Fibroblast of the conjunctiva (primary cell): ENCODE measurements around the gene SLC16A14.
A peak's percentile ranks its signal among the peaks of the same experiment; 100 is the strongest.

Source experiments
- DNase-seq: peaks from one replicate; pipeline ENCODE4 v3.0.0-alpha.2; 2010; ENCODE audit warnings: low read depth

SLC16A14 gene

GRCh38 chr2:230042195-230042594 lies 26.5 kb downstream of the SLC16A14 start:
- DNase-seq = no peak

DNA sequence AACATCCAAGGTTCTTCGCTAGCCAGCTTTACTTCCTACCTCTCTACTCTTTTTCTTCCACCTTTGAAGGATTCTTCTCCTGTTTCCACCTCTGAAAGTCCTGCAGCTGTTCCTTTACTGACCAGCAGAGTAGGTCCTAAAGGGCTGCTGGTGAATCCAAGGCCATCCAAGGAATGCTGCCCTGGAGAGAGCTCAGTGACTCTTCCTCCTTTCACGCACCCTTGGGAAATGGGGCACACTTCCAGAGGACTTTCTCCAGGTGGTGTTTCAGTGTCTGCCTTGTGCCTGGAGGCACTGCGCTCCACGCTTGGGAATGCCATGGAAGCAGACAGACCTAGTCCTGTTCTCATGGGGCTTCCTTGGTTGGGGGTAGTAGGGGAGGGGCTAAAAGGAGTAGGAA lies 45.4 kb downstream of the SLC16A14 start:
- DNase-seq = no peak

DNA sequence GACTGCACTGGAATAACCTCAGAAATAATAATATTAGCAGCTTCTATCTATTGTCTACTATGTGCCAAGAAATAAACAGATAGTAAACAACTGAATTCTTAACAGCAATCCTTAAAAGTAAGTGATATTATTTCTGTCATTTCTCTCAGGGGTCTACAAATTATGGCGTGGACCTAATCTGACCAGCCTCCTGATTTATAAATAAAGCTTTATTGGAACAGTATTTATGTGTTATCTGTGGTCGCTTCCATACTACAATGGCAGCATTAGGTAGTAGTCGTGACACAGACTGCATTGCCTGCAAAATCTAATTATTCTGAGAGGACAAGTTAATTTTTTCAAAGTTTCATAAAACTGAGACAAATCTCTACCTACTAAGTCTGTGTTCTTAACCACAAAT lies 49.0 kb downstream of the SLC16A14 start:
- no peak for DNase-seq

DNA sequence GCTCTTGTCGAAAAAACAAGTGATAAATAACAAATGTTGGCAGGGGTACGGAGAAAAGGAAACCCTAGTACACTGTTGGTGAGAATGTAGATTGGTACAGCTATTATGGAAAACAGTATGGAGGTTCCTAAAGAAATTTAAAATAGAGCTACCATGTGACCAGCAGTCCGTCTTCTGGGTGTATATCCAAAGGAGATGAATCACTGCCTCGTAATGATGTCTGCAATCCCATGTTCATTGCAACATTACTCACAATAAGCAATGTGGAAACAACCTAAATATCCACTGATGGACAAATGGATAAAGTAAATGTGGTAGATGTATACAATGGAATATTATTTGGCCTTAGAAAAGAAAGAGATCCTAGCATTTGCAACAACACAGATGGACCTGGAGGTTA lies 50.6 kb downstream of the SLC16A14 start:
- peak; percentile 57 for DNase-seq

DNA sequence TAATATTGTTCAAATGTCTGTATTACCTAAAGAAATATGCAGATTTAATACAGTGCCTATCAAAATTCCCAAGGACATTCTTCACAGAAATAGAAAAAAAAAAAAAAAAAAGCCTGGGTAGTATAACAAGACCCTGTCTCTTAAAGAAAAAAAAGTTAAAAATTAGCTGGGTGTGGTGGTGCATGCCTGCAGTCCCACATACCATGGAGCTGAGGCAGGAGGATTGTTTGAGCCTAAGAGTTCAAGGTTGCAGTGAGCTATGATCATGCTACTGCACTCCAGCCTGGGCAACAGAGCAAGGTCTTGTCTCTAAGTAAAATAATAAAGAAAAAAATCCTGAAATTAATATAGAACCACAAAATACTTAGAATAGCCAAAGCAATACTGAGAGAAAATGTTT lies 51.9 kb downstream of the SLC16A14 start:
- DNase-seq = no peak

GRCh38 chr2:230012267-230012884 lies 56.3 kb downstream of the SLC16A14 start:
- no peak for DNase-seq

- peak; percentile 8 for DNase-seq
These were observed 57.1 kb downstream of the SLC16A14 start for GRCh38 chr2:230011617-230012016.

GRCh38 chr2:230010501-230010900 lies 58.2 kb downstream of the SLC16A14 start:
- DNase-seq = no peak

DNA sequence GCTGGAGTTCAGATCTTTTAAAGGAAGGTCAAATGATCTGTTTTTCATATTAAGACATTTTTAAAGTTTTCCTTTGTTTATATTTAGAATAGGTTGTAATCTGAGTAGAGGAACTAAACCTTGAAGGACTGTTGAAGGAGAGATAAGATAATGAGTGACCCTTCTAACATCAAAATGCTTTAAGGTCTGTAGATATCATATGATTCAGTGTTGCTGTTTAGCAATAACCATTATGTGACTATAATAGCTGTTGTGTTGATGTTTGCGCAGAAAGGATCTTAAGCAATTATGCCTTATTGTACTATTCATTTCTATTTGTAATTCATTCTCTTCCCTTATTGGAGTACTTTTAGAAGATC lies 60.0 kb downstream of the SLC16A14 start:
- no peak for DNase-seq

DNA sequence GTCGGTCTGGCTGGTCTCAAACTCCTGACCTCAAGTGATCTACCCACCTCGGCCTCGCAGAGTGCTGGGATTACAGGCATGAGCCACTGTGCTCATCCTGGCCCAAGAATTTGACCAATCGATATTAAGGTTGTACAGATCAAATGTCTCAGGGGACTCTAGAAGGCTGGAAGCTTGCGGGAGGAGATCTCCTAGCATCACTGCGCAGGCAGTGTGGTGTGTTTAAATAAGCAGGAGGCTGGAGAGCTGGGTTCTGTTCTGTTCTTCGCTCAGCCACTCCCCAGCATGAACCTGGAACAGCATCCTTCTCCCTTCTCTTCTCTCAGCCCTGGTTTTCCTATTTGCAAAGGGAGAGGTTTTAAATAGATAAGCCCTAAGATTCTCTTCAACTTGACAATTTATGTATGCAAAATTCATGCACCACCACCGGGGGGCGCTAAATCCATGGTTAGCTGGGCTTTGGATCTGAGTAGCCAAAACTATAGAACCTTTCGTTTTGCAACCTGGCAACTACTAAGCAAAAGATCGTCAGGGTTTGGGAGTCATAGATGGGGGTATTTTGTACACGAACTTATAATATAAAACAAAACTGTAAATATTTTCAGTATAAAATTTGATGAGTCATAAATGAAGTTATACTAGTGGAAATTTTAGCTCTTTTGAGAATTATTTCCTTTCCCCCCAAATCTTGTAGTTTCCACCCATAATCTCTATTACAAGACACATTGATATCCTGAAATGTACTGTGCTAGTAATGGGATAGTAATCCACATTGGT lies 60.6 kb downstream of the SLC16A14 start:
- peak; percentile 63 for DNase-seq

DNA sequence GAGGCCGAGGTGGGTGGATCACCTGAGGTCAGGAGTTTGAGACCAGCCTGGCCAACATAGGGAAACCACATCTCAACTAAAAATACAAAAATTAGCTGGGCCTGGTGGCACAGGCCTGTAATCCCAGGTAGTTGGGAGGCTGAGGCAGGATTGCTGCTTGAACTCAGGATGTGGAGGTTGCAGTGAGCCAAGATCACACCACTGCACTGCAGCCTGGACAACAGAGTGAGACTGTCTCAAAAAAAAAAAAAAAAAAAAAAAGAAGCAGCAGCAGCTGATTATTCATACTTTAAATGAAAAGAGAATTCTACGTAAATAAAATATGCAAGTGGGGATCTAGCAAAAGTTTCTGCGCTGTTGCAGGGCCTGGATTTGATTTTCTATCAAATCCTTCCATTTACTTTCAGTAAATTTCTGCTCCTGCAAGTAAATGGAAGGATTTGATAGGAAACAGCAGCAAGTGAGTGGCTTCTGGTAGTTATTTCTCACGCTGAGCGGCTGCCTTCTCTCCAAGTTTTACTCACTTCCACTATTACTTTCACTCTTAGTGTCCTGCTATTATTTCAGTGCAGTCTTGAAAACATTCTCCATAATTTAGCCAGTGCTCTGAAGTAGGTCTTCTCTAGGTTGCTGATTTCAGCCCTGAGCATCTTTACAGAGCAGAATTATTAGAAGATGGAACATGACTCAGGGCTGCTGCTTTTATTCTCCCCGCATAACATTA lies 68.4 kb downstream of the SLC16A14 start:
- no peak for DNase-seq

DNA sequence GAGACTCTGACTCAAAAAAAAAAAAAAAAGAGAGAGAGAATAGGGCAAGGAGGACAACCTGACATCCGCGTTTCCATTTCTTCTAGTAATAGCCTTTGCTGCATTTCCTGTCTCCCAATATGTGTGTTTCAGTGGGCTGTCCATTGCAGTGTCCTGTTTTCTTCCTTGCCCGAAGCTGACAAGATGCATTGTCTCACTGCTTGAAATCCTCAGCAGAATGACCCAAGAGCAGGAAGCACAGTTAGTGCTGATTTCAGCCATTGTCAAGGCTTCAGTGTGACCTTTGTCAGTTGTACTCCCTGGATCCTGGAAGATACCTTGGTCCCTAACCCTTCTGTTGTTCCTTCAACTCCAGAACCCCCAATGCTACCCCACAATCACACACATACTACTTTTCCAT lies 71.2 kb downstream of the SLC16A14 start:
- DNase-seq = no peak

GRCh38 chr2:229996320-229996719 lies 72.4 kb downstream of the SLC16A14 start:
- DNase-seq = peak; percentile 23

DNA sequence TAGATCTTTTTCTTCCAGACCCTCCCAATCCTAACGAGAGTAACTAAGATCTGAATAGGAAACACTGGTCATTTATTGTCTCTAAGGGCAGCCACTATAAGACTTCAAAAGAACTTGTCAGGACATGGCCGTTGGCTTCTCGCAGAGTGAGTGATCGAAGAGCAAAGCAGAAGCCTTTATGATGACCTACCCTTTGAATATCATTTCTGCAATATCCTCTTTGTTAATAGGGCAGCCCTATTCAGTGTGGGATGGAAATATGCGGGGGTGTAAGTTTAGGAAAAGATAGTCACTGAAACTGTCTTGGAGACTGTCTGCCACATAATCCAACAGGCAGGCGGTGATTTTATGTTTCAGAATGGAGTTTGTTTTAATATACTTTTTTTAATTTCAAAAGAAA lies 75.5 kb downstream of the SLC16A14 start:
- DNase-seq = no peak
